Measurements from ENCODE around the gene SIGLEC12.

GRCh38 chr19:51448411-51449016 is 53.1 kb downstream of the SIGLEC12 start:
- TF ChIP-seq POLR2A (IDR thresholded peaks at IDR 0.05): no peak
- no peak for TF ChIP-seq CTCF (IDR thresholded peaks at IDR 0.05)

Measured in testis (tissue), 2 donors.